ENCODE results near the gene ACAT2. TPM values are rescaled to one million over a fixed set of nuclear protein-coding genes. Genes with fewer than 3 reads are reported as not detected.
A peak's percentile ranks its signal among the peaks of the same experiment; 100 is the strongest.

The ACAT2 gene
- total and polyA plus RNA-seq, 2 donors (not counting 1 experiment from before 2014, with no cell fraction given) = 6.5 to 31.1 TPM

GRCh38 chr6:159828074-159828473 lies 66.2 kb downstream of the ACAT2 start:
- H4K20me1 ChIP-seq (ENCODE audit: control insufficient read depth, insufficient read depth, low read length, poor library complexity, severe bottlenecking) = no peaks in the 10 kb centered on the region
- Mint-ChIP-seq H3K4me1 (peaks cover 10% of the 10 kb centered on the region), H3K4me3 (no peak overlapping the region), H3K27me3 (no peaks in the 10 kb centered on the region), H3K27ac (no peak overlapping the region), H3K9me3 (ENCODE audit: insufficient read depth) (peaks cover 3% of the 10 kb centered on the region)
- no peak for TF ChIP-seq CTCF (IDR thresholded peaks at IDR 0.05)
- no peak for TF ChIP-seq EZH2 (IDR thresholded peaks at IDR 0.05; ENCODE audit: borderline replicate concordance, insufficient read depth, low read depth, low read length, poor library complexity, severe bottlenecking)
- no peak for DNase-seq
- H3K9me3 ChIP-seq (ENCODE audit: control extremely low read depth in 1 of 3, control insufficient read depth in 2 of 3, insufficient read depth in 1 of 3, low read length in 2 of 3) = peaks cover 0 to 7% (median 0%) of the 10 kb centered on the region in 3 donors
- H3K27ac ChIP-seq (ENCODE audit: low read length in 2 of 2) = no peak overlapping the region
- WGBS (ENCODE audit: insufficient coverage) = 83% methylated on average over 4 of the region's 7 CpGs
- no peak overlapping the region for H2AFZ ChIP-seq (ENCODE audit: insufficient read depth, low read depth, low read length, poor library complexity, severe bottlenecking)
- H3K27me3 ChIP-seq (replicated peaks in 1 of 4; ENCODE audit: control extremely low read depth in 1 of 4, control insufficient read depth in 3 of 4, insufficient read depth in 4 of 4, low read length in 3 of 4) = no peaks in the 10 kb centered on the region
- no peak for ATAC-seq (ENCODE audit: low read depth)
- intact Hi-C loops (cut with micrococcal nuclease) = no loop called here
- H3K36me3 ChIP-seq (replicated peaks in 1 of 2; ENCODE audit: control extremely low read depth in 1 of 2, control insufficient read depth in 1 of 2, extremely low read depth in 1 of 2, insufficient read depth in 2 of 2, low read length in 1 of 2) = no peaks in the 10 kb centered on the region
- no peak overlapping the region for H3K4me2 ChIP-seq (replicated peaks; ENCODE audit: low read depth, low read length, poor library complexity, severe bottlenecking)
- no peak overlapping the region for H3K9ac ChIP-seq (ENCODE audit: low read length)
- ChIA-PET POLR2A (no interaction called here), CTCF (no interaction called here)
- H3K4me1 ChIP-seq (ENCODE audit: control insufficient read depth in 2 of 2, insufficient read depth in 2 of 2, low read length in 2 of 2) = peaks cover 15 to 18% of the 10 kb centered on the region in 2 donors
- no peak overlapping the region for H3K4me3 ChIP-seq (ENCODE audit: control extremely low read depth in 1 of 5, extremely low read depth in 1 of 5, insufficient read depth in 1 of 5, low read depth in 2 of 5, low read length in 4 of 5)
- H3K79me2 ChIP-seq (ENCODE audit: control insufficient read depth, insufficient read depth, low read length) = no peaks in the 10 kb centered on the region

Small RNA genes within 50 kb of the gene (small RNA-seq; reads per million reads assigned to genes)
- gene RNU4ATAC18P (ENCODE audit: insufficient read length, low read depth, low replicate concordance) (not detected), gene SNORA20 (ENCODE audit: insufficient read length, low read depth, low replicate concordance) (23,044 reads per million, percentile 100 among the genes with 10 or more reads in this experiment), gene SNORA29 (ENCODE audit: insufficient read length, low read depth, low replicate concordance) (not detected)

Other genes starting within 250 kb of the ACAT2 start
- 94.7 and 97.6 TPM in 2 replicates for gene SOD2, start 68.8 kb upstream of the ACAT2 start, total RNA-seq
- gene SOD2, start 68.8 kb upstream of the ACAT2 start, polyA plus RNA-seq = 66.0 and 78.5 TPM in 2 replicates
- 165 TPM in 2 replicates for gene WTAP, start 34.5 kb upstream of the ACAT2 start, total RNA-seq
- gene WTAP, start 34.5 kb upstream of the ACAT2 start, polyA plus RNA-seq = 34.2 and 47.3 TPM in 2 replicates
- gene TCP1, start 27.6 kb downstream of the ACAT2 start, total RNA-seq = 137 and 150 TPM in 2 replicates
- 63.8 and 127 TPM in 2 replicates for gene TCP1, start 27.6 kb downstream of the ACAT2 start, polyA plus RNA-seq
- 27.5 and 32.1 TPM in 2 replicates for gene MRPL18, start 28.4 kb downstream of the ACAT2 start, total RNA-seq
- 32.6 and 35.1 TPM in 2 replicates for gene MRPL18, start 28.4 kb downstream of the ACAT2 start, polyA plus RNA-seq
- gene PNLDC1, start 38.2 kb downstream of the ACAT2 start, total RNA-seq = 0.46 and 0.71 TPM in 2 replicates
- gene PNLDC1, start 38.2 kb downstream of the ACAT2 start, polyA plus RNA-seq = 0.13 and 1.3 TPM in 2 replicates
- not detected in 2 replicates for gene MAS1, start 128.9 kb downstream of the ACAT2 start, total RNA-seq
- not detected in 2 replicates for gene MAS1, start 128.9 kb downstream of the ACAT2 start, polyA plus RNA-seq
- gene IGF2R, start 207.0 kb downstream of the ACAT2 start, total RNA-seq = 53.3 and 58.0 TPM in 2 replicates
- gene IGF2R, start 207.0 kb downstream of the ACAT2 start, polyA plus RNA-seq = 9.5 and 11.5 TPM in 2 replicates